HG02970 (cell line): ENCODE results near the gene EXOC4.
A peak's percentile ranks its signal among the peaks of the same experiment; 100 is the strongest.
"Not testable (repeated sequence)": the region's sequence is repeated elsewhere in the genome, so short reads cannot be mapped to it uniquely, and the experiment has no call there.

Experiments
- ATAC-seq: cut with Tn5 transposase; IDR thresholded peaks from one replicate; pipeline ENCODE4 v1.9.1; 2021; ENCODE audit warnings: mild to moderate bottlenecking, moderate library complexity, moderate number of reproducible peaks; ENCODE audit not compliant: unreplicated experiment, low FRiP score

Gene EXOC4

GRCh38 chr7:133252858-133253518, at the start of gene EXOC4:
TSS of gene EXOC4 (plus strand) at chr7:133253078.
- peak; percentile 98 for ATAC-seq

GRCh38 chr7:133203490-133203889, 49.4 kb upstream of the EXOC4 start:
- no peak for ATAC-seq

GRCh38 chr7:133207687-133208086, 45.2 kb upstream of the EXOC4 start:
- no peak for ATAC-seq

- not testable (repeated sequence) for ATAC-seq
Measured at GRCh38 chr7:133210817-133211216, 42.1 kb upstream of the EXOC4 start.

- ATAC-seq: not testable (repeated sequence)
Measured at GRCh38 chr7:133213772-133214171, 39.1 kb upstream of the EXOC4 start.

- ATAC-seq: no peak
Measured at GRCh38 chr7:133217773-133218172, 35.1 kb upstream of the EXOC4 start.

- ATAC-seq: no peak
Measured at GRCh38 chr7:133230591-133231194, 22.2 kb upstream of the EXOC4 start.

- no peak for ATAC-seq
Measured at GRCh38 chr7:133233142-133233541, 19.7 kb upstream of the EXOC4 start.

GRCh38 chr7:133234961-133235875, 17.7 kb upstream of the EXOC4 start:
- ATAC-seq: no peak

- ATAC-seq: no peak
Measured at GRCh38 chr7:133237545-133237944, 15.3 kb upstream of the EXOC4 start.

- ATAC-seq: no peak
Measured at GRCh38 chr7:133240302-133240701, 12.6 kb upstream of the EXOC4 start.

- ATAC-seq: no peak
Measured at GRCh38 chr7:133246558-133246957, 6.3 kb upstream of the EXOC4 start.

GRCh38 chr7:133248901-133249300, 4.0 kb upstream of the EXOC4 start:
- no peak for ATAC-seq

GRCh38 chr7:133252506-133252857, 396 bp upstream of the EXOC4 start:
- ATAC-seq: no peak

- ATAC-seq: no peak
Measured at GRCh38 chr7:133253519-133253875, 619 bp downstream of the EXOC4 start.

GRCh38 chr7:133255486-133255885, 2.6 kb downstream of the EXOC4 start:
- ATAC-seq: no peak

- ATAC-seq: no peak
Measured at GRCh38 chr7:133258174-133258573, 5.3 kb downstream of the EXOC4 start.

- ATAC-seq: no peak
Measured at GRCh38 chr7:133265821-133266220, 12.9 kb downstream of the EXOC4 start.

- no peak for ATAC-seq
Measured at GRCh38 chr7:133268355-133268754, 15.5 kb downstream of the EXOC4 start.

GRCh38 chr7:133272336-133272735, 19.5 kb downstream of the EXOC4 start:
- ATAC-seq: no peak

- ATAC-seq: no peak
Measured at GRCh38 chr7:133273227-133273626, 20.3 kb downstream of the EXOC4 start.
